HepG2 (cell line): ENCODE data around the gene GRM4. TPM values are rescaled to one million over a fixed set of nuclear protein-coding genes. Genes with fewer than 3 reads are reported as not detected.

ENCODE experiments used
- ATAC-seq: fragments of 200-7000 bp; cut with Tn5 transposase; 3 replicates; pipeline ENCODE4 v1.9.1; 2020; ENCODE audit warnings: mild to moderate bottlenecking, moderate library complexity
- BruUV-seq: library from RNA; stranded (reverse); fragments of 400-500 nt; replicated peaks from 2 replicates; lab custom pipeline; 2021; lab: Mats Ljungman, UMichigan
- CTCF ChIA-PET: fragments of 300-600 bp; formaldehyde crosslinking; extraction: SDS; loops from one replicate; lab custom pipeline; 2021; ENCODE audit warnings: low total read pairs, inconsistent platforms, low intra/inter-chr PET ratio; lab: Yijun Ruan, JAX
- POLR2A ChIA-PET: fragments of 350-600 bp; sonication (Branson Sonifier 250); formaldehyde crosslinking; loops from one replicate; lab custom pipeline; 2020; ENCODE audit warnings: antibody characterized with exemption, inconsistent platforms; lab: Yijun Ruan, JAX
- DNase-seq: peaks from one replicate; pipeline ENCODE4 v3.0.0-alpha.2; 2015; ENCODE audit warnings: low spot score
- FAIRE-seq: peaks from 3 replicates; lab custom pipeline; 2011; peaks lifted over from hg19 to GRCh38; lab: Jason Lieb, UNC
- H2AFZ ChIP-seq: one replicate; pipeline ENCODE4 v1.6.1; 2011; ENCODE audit warnings: low read length, inconsistent platforms
- H3K27ac ChIP-seq: fragments of 300-600 bp; 3 replicates; pipeline ENCODE4 v1.8.0; 2011; ENCODE audit warnings: mixed run types, mild to moderate bottlenecking, mixed read lengths, low read length, inconsistent platforms; ENCODE audit not compliant: insufficient read depth; ENCODE audit errors: extremely low read length
- H3K27me3 ChIP-seq, 2 experiments: fragments of 200-600 bp in 1 of 2; 2 replicates in 1 of 2; 3 replicates in 1 of 2; pipeline versions ENCODE4 v1.6.0 to v1.8.0; 2011; ENCODE audit warnings: low read length in 2 of 2, mild to moderate bottlenecking in 2 of 2, moderate library complexity in 2 of 2, inconsistent platforms in 1 of 2; ENCODE audit not compliant: insufficient read depth in 2 of 2, control insufficient read depth in 1 of 2
- H3K36me3 ChIP-seq, 2 experiments: fragments of 200-600 bp in 1 of 2; replicated peaks in 1 of 2; 2 replicates in 1 of 2; 3 replicates in 1 of 2; pipeline versions ENCODE4 v1.5.1 to v1.8.0; 2011; ENCODE audit warnings: low read length in 2 of 2, inconsistent platforms in 1 of 2; ENCODE audit not compliant: insufficient read depth in 2 of 2, control insufficient read depth in 1 of 2
- H3K4me1 ChIP-seq: 2 replicates; pipeline ENCODE4 v1.5.1; 2012; ENCODE audit warnings: low read length, inconsistent platforms; ENCODE audit not compliant: insufficient read depth
- H3K4me2 ChIP-seq: 2 replicates; pipeline ENCODE4 v1.6.0; 2011; ENCODE audit warnings: low read depth, low read length, inconsistent platforms
- H3K4me3 ChIP-seq, 3 experiments: fragments of 200-600 bp in 1 of 3; sonication (generic), shearing (Covaris generic) in 1 of 3; replicated peaks in 1 of 3; 2 replicates each; pipeline ENCODE4 v1.5.1; 2011 to 2016; ENCODE audit warnings: low read length in 3 of 3, inconsistent platforms in 2 of 3, low read depth in 2 of 3, mild to moderate bottlenecking in 2 of 3, control low read depth in 1 of 3, mixed read lengths in 1 of 3; ENCODE audit not compliant: insufficient read depth in 1 of 3
- H3K79me2 ChIP-seq: one replicate; pipeline ENCODE4 v1.6.1; 2011; ENCODE audit warnings: low read length, inconsistent platforms; ENCODE audit not compliant: insufficient read depth
- H3K9ac ChIP-seq: 2 replicates; pipeline ENCODE4 v1.6.0; 2011; ENCODE audit warnings: mild to moderate bottlenecking, low read depth, low read length, inconsistent platforms; ENCODE audit not compliant: insufficient read depth
- H3K9me3 ChIP-seq: 2 replicates; pipeline ENCODE4 v1.5.1; 2012; ENCODE audit warnings: mild to moderate bottlenecking, low read length
- H4K20me1 ChIP-seq: 2 replicates; pipeline ENCODE4 v1.6.0; 2011; ENCODE audit warnings: inconsistent platforms, mild to moderate bottlenecking, low read length, moderate library complexity; ENCODE audit not compliant: insufficient read depth
- ZNF251 ChIP-seq: sonication (generic); formaldehyde crosslinking; IDR thresholded peaks from 2 replicates; pipeline ENCODE4 v1.9.0; 2021; ENCODE audit warnings: mild to moderate bottlenecking, missing genetic modification reagents
- ZNF407 ChIP-seq: sonication (generic); formaldehyde crosslinking; IDR thresholded peaks from one replicate; pipeline ENCODE4 v1.5.1; 2020; ENCODE audit warnings: mild to moderate bottlenecking, missing genetic modification reagents; ENCODE audit errors: not compliant biosample characterization
- ZNF580 ChIP-seq: IDR thresholded peaks from 2 replicates; pipeline ENCODE4 v1.6.1; 2016; ENCODE audit warnings: low read depth, borderline replicate concordance
- WGBS: methylation state at CpG from one replicate; pipeline ENCODE4 v1.1.6; 2017; ENCODE audit warnings: low lambda C conversion rate; 5-methylcytosine and 5-hydroxymethylcytosine counted together
- in situ Hi-C: cut with HindIII; loops from 2 replicates; pipeline ENCODE4 v1.10.0; 2017; ENCODE audit warnings: low pct_unique_long_range_greater_than_20kb; ENCODE audit not compliant: extremely low pct_ligation_motif_present
- intact Hi-C: fragments of 100-400 bp; cut with micrococcal nuclease; formaldehyde crosslinking; loops from one replicate; pipeline ENCODE4 v1.10.0; 2022; ENCODE audit not compliant: unreplicated experiment
- polyA plus RNA-seq, 8 experiments: library from polyadenylated mRNA; depleted of rRNA in 3 of 8; stranded (reverse) in 7 of 8; unstranded in 1 of 8; fragments of >200 nt; fragmentation: Illumina TruSeq in 4 of 8; extraction: Trizol in 4 of 8; gene quantifications; 2 replicates each; pipeline versions ENCODE4 v1.2.1 to v1.2.3, GENCODE V29; 2011 to 2016; ENCODE audit warnings: low read depth in 4 of 8, missing spikeins in 1 of 8, mixed read lengths in 1 of 8; ENCODE audit not compliant: insufficient read depth in 1 of 8
- total RNA-seq, 5 experiments: library from RNA; depleted of rRNA; stranded (reverse); fragments of >200 nt; fragmentation: Illumina TruSeq; extraction: Trizol; gene quantifications; 2 replicates each; pipeline ENCODE4 v1.2.3, GENCODE V29; 2016; ENCODE audit warnings: low read depth in 1 of 5

Gene GRM4
- total and polyA plus RNA-seq, 2 of the 13 experiments (the other 11 are each of a cell fraction or from before 2014, with no cell fraction given): not detected

GRCh38 chr6:34102696-34103095 lies 43.2 kb downstream of the GRM4 start (continued):
- TF ChIP-seq ZNF407: no peak
- TF ChIP-seq ZNF580 (CRISPR knock-in tag): no peak

- CTCF ChIA-PET: no interaction called here
- Histone ChIP-seq H3K4me3 (no peak overlapping the region), H3K79me2 (no peaks in the 10 kb centered on the region), H3K9ac (no peak overlapping the region), H3K4me2 (no peak overlapping the region), H3K4me1 (no peaks in the 10 kb centered on the region), H3K27me3 (peaks cover 10 to 85% of the 10 kb centered on the region in 2 experiments; a peak in 4 of 5 replicates), H3K36me3 (no peaks in the 10 kb centered on the region), H3K27ac (no peak overlapping the region), H4K20me1 (no peaks in the 10 kb centered on the region; the same call in 1 of the 2 replicates), H3K9me3 (no peaks in the 10 kb centered on the region), H2AFZ (no peak overlapping the region)
- POLR2A ChIA-PET: no interaction called here
- BruUV-seq: no TSS peak
- no peak for ATAC-seq
- 37% methylated on average over 6 of the region's 6 CpGs for WGBS
- intact Hi-C loops (no loop called here), in situ Hi-C loops (no loop called here)
- no peak for FAIRE-seq
- DNase-seq: no peak
- TF ChIP-seq ZNF251 (CRISPR knock-in tag): no peak
These were observed 43.7 kb downstream of the GRM4 start for GRCh38 chr6:34102099-34102656.
